K562 (cell line): Measurements from ENCODE around the gene UTP11. TPM values are rescaled to one million over a fixed set of nuclear protein-coding genes. Genes with fewer than 3 reads are reported as not detected.

Experiments
- ARID2 ChIP-seq: fragments of 450-650 bp; IDR thresholded peaks from 2 replicates; pipeline ENCODE4 v1.6.1; 2017; ENCODE audit warnings: antibody characterized with exemption, mild to moderate bottlenecking
- IFI16 ChIP-seq: fragments of 250-450 bp; sonication (Bioruptor Pico); IDR thresholded peaks from 2 replicates; pipeline ENCODE4 v2.1.2; 2022; ENCODE audit warnings: mild to moderate bottlenecking, inconsistent platforms
- KDM1A ChIP-seq, 2 experiments: fragments of 450-650 bp; IDR thresholded peaks; 2 replicates each; pipeline ENCODE4 v1.6.1; 2016; ENCODE audit warnings: mild to moderate bottlenecking in 2 of 2
- LARP7 ChIP-seq: fragments of 450-650 bp; IDR thresholded peaks from 2 replicates; pipeline ENCODE4 v1.6.1; 2016
- TSHZ1 ChIP-seq: fragments of 250-450 bp; sonication (Bioruptor Pico); IDR thresholded peaks from 2 replicates; pipeline ENCODE4 v1.4.0; 2020; ENCODE audit warnings: mild to moderate bottlenecking, moderate library complexity
- VEZF1 ChIP-seq: fragments of 200-800 bp; sonication (Bioruptor generic); IDR thresholded peaks from 2 replicates; pipeline ENCODE4 v1.6.1; 2017; ENCODE audit warnings: missing genetic modification characterization, missing compliant biosample characterization
- WHSC1 ChIP-seq: IDR thresholded peaks from one replicate; pipeline ENCODE4 v1.6.1; 2012; ENCODE audit warnings: low read length, control low read depth, inconsistent platforms
- polyA plus RNA-seq, 8 experiments: library from polyadenylated mRNA; depleted of rRNA in 4 of 8; stranded (reverse) in 5 of 8; unstranded in 3 of 8; fragments of >200 nt; fragmentation: Nextera tagmentation in 2 of 8; fragmentation: Illumina TruSeq in 1 of 8; extraction: Ambion mirVana in 2 of 8; extraction: Trizol in 1 of 8; gene quantifications; 2 replicates each; pipeline versions ENCODE4 v1.2.1 to v1.2.3, GENCODE V29; 2011 to 2014; ENCODE audit warnings: inconsistent platforms in 1 of 8, missing spikeins in 1 of 8
- total RNA-seq, 7 experiments: library from RNA; depleted of rRNA in 6 of 7; stranded (reverse); fragments of >200 nt in 6 of 7; fragmentation: Illumina TruSeq in 2 of 7; extraction: Trizol in 2 of 7; gene quantifications; 2 replicates each; pipeline versions ENCODE4 v1.2.1 to v1.2.3, GENCODE V29; 2011 to 2021; ENCODE audit warnings: low replicate concordance in 1 of 7
- TF ChIP-seq, protein P1 (sequence below), 2 experiments: IDR thresholded peaks; 2 replicates each; pipeline ENCODE4 v1.6.1; 2011; ENCODE audit warnings: borderline replicate concordance in 1 of 2, control low read depth in 1 of 2, low read depth in 1 of 2, low read length in 1 of 2, mild to moderate bottlenecking in 1 of 2, mixed read lengths in 1 of 2, moderate library complexity in 1 of 2; ENCODE audit not compliant: insufficient read depth in 1 of 2, insufficient read length in 1 of 2, poor library complexity in 1 of 2, severe bottlenecking in 1 of 2; ENCODE audit errors: extremely low read depth in 1 of 2
- TF ChIP-seq, protein P2 (sequence below): fragments of 250-450 bp; sonication (Bioruptor Pico); IDR thresholded peaks from 2 replicates; pipeline ENCODE4 v1.4.0; 2020; ENCODE audit warnings: mild to moderate bottlenecking, moderate library complexity, borderline replicate concordance
- TF ChIP-seq, protein P3 (sequence below), 2 experiments: IDR thresholded peaks; 2 replicates each; pipeline ENCODE4 v1.6.1; 2012; ENCODE audit warnings: improper control_type of control experiment in 2 of 2, low read depth in 2 of 2, low read length in 2 of 2, borderline replicate concordance in 1 of 2
- TF ChIP-seq, protein P4 (sequence below), 3 experiments: fragments of 200-800 bp in 1 of 3; sonication (Bioruptor generic) in 1 of 3; sonication (generic) in 1 of 3; formaldehyde crosslinking in 1 of 3; IDR thresholded peaks; 2 replicates each; pipeline versions ENCODE4 v1.6.1 to v1.8.0; 2016 to 2022; ENCODE audit warnings: mild to moderate bottlenecking in 2 of 3, missing compliant biosample characterization in 2 of 3, missing genetic modification characterization in 2 of 3, missing genetic modification reagents in 1 of 3

The UTP11 gene
- total and polyA plus RNA-seq, 9 of the 15 experiments (the other 6 are each of a cell fraction or from before 2014, with no cell fraction given), result 91.1 to 378 (median 221) TPM

GRCh38 chr1:38009088-38009840 lies 3.3 kb upstream of the UTP11 start (continued):
- TF ChIP-seq VEZF1, result peak; percentile 62
- peak in 1 of 2 experiments; percentile 20; a peak in 2 of 4 replicates for TF ChIP-seq KDM1A (IDR thresholded peaks at IDR 0.05)
- TF ChIP-seq, protein P1, sequence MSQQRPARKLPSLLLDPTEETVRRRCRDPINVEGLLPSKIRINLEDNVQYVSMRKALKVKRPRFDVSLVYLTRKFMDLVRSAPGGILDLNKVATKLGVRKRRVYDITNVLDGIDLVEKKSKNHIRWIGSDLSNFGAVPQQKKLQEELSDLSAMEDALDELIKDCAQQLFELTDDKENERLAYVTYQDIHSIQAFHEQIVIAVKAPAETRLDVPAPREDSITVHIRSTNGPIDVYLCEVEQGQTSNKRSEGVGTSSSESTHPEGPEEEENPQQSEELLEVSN (IDR thresholded peaks at IDR 0.05; ENCODE audit: borderline replicate concordance in 1 of 2, extremely low read depth in 1 of 2, insufficient read depth in 1 of 2, insufficient read length in 1 of 2, low read depth in 1 of 2, low read length in 1 of 2, poor library complexity in 1 of 2, severe bottlenecking in 1 of 2), result no peak
- no peak for TF ChIP-seq LARP7
- no peak for TF ChIP-seq ARID2
- TF ChIP-seq WHSC1, result peak; percentile 69
- TF ChIP-seq, protein P2, sequence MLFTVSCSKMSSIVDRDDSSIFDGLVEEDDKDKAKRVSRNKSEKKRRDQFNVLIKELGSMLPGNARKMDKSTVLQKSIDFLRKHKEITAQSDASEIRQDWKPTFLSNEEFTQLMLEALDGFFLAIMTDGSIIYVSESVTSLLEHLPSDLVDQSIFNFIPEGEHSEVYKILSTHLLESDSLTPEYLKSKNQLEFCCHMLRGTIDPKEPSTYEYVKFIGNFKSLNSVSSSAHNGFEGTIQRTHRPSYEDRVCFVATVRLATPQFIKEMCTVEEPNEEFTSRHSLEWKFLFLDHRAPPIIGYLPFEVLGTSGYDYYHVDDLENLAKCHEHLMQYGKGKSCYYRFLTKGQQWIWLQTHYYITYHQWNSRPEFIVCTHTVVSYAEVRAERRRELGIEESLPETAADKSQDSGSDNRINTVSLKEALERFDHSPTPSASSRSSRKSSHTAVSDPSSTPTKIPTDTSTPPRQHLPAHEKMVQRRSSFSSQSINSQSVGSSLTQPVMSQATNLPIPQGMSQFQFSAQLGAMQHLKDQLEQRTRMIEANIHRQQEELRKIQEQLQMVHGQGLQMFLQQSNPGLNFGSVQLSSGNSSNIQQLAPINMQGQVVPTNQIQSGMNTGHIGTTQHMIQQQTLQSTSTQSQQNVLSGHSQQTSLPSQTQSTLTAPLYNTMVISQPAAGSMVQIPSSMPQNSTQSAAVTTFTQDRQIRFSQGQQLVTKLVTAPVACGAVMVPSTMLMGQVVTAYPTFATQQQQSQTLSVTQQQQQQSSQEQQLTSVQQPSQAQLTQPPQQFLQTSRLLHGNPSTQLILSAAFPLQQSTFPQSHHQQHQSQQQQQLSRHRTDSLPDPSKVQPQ (CRISPR knock-in tag), result no peak
- TF ChIP-seq TSHZ1, result 0 out of 2 replicates have a peak, but pooled peaks have one; percentile 47
- TF ChIP-seq, protein P3, sequence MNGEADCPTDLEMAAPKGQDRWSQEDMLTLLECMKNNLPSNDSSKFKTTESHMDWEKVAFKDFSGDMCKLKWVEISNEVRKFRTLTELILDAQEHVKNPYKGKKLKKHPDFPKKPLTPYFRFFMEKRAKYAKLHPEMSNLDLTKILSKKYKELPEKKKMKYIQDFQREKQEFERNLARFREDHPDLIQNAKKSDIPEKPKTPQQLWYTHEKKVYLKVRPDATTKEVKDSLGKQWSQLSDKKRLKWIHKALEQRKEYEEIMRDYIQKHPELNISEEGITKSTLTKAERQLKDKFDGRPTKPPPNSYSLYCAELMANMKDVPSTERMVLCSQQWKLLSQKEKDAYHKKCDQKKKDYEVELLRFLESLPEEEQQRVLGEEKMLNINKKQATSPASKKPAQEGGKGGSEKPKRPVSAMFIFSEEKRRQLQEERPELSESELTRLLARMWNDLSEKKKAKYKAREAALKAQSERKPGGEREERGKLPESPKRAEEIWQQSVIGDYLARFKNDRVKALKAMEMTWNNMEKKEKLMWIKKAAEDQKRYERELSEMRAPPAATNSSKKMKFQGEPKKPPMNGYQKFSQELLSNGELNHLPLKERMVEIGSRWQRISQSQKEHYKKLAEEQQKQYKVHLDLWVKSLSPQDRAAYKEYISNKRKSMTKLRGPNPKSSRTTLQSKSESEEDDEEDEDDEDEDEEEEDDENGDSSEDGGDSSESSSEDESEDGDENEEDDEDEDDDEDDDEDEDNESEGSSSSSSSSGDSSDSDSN (IDR thresholded peaks at IDR 0.05; ENCODE audit: borderline replicate concordance in 1 of 2, low read depth in 2 of 2, low read length in 2 of 2), result peak in 1 of 2 experiments; percentile 75; a peak in 3 of 4 replicates
- TF ChIP-seq, protein P4, sequence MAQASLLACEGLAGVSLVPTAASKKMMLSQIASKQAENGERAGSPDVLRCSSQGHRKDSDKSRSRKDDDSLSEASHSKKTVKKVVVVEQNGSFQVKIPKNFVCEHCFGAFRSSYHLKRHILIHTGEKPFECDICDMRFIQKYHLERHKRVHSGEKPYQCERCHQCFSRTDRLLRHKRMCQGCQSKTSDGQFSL (CRISPR knock-in tag; IDR thresholded peaks at IDR 0.05), result no peak
- TF ChIP-seq, protein P4 (tag; IDR thresholded peaks at IDR 0.05), result peak in 1 of 2 experiments; percentile 50; a peak in 1 of 4 replicates
- TF ChIP-seq IFI16 (CRISPR knock-in tag), result no peak
